H9 (cell line): Measurements from ENCODE around the gene DYDC1. TPM values are rescaled to one million over a fixed set of nuclear protein-coding genes. Genes with fewer than 3 reads are reported as not detected.

Source experiments
- DNase-seq: peaks from one replicate; pipeline ENCODE4 v3.0.0-alpha.2; 2017
- H2AFZ ChIP-seq: one replicate; pipeline ENCODE4 v1.6.1; 2013; ENCODE audit warnings: mild to moderate bottlenecking, low read length, control low read depth, moderate library complexity
- H2AK5ac ChIP-seq: 2 replicates; pipeline ENCODE4 v1.6.1; 2013; ENCODE audit warnings: low read length, control low read depth, mixed read lengths; ENCODE audit not compliant: insufficient read length
- H2BK120ac ChIP-seq: one replicate; pipeline ENCODE4 v1.6.1; 2013; ENCODE audit warnings: low read depth, mild to moderate bottlenecking, low read length, control low read depth, inconsistent platforms; ENCODE audit not compliant: poor library complexity, severe bottlenecking
- H2BK12ac ChIP-seq: 2 replicates; pipeline ENCODE4 v1.6.1; 2013; ENCODE audit warnings: low read length, control low read depth, mixed read lengths, low read depth; ENCODE audit not compliant: insufficient read length
- H2BK15ac ChIP-seq: 2 replicates; pipeline ENCODE4 v1.6.1; 2013; ENCODE audit warnings: low read depth, low read length, control low read depth
- H2BK20ac ChIP-seq: one replicate; pipeline ENCODE4 v1.6.1; 2013; ENCODE audit warnings: low read depth, mild to moderate bottlenecking, low read length, control low read depth, inconsistent platforms; ENCODE audit not compliant: poor library complexity, severe bottlenecking
- H2BK5ac ChIP-seq: 2 replicates; pipeline ENCODE4 v1.6.1; 2013; ENCODE audit warnings: low read length, control low read depth, mixed read lengths; ENCODE audit not compliant: insufficient read length
- H3K14ac ChIP-seq: 2 replicates; pipeline ENCODE4 v1.6.1; 2013; ENCODE audit warnings: low read length, control low read depth; ENCODE audit not compliant: insufficient read depth
- H3K18ac ChIP-seq: 2 replicates; pipeline ENCODE4 v1.6.1; 2013; ENCODE audit warnings: low read depth, mild to moderate bottlenecking, mixed read lengths, low read length, control low read depth; ENCODE audit not compliant: insufficient read length
- H3K23ac ChIP-seq: 2 replicates; pipeline ENCODE4 v1.6.1; 2013; ENCODE audit warnings: low read length, control low read depth, mixed read lengths, low read depth; ENCODE audit not compliant: insufficient read length
- H3K23me2 ChIP-seq: 2 replicates; pipeline ENCODE4 v1.6.1; 2013; ENCODE audit warnings: low read depth, mild to moderate bottlenecking, mixed read lengths, low read length, control low read depth; ENCODE audit not compliant: insufficient read length, poor library complexity, severe bottlenecking
- H3K27ac ChIP-seq: 2 replicates; pipeline ENCODE4 v1.5.1; 2013; ENCODE audit warnings: low read length, control low read depth, mixed read lengths, low read depth; ENCODE audit not compliant: insufficient read length
- H3K27me3 ChIP-seq: 2 replicates; pipeline ENCODE4 v1.6.1; 2013; ENCODE audit warnings: low read length, control low read depth, inconsistent platforms; ENCODE audit not compliant: insufficient read depth
- H3K4ac ChIP-seq: 2 replicates; pipeline ENCODE4 v1.6.1; 2013; ENCODE audit warnings: low read depth, mild to moderate bottlenecking, control low read depth, inconsistent platforms, low read length, moderate library complexity
- H3K4me1 ChIP-seq: 2 replicates; pipeline ENCODE4 v1.6.1; 2013; ENCODE audit warnings: low read length, control low read depth, inconsistent platforms; ENCODE audit not compliant: insufficient read depth
- H3K4me2 ChIP-seq: 2 replicates; pipeline ENCODE4 v1.6.1; 2013; ENCODE audit warnings: low read length, control low read depth, mixed read lengths; ENCODE audit not compliant: insufficient read length, insufficient read depth
- H3K56ac ChIP-seq: 2 replicates; pipeline ENCODE4 v1.6.1; 2013; ENCODE audit warnings: low read depth, mild to moderate bottlenecking, mixed read lengths, low read length, control low read depth; ENCODE audit not compliant: insufficient read length
- H3K79me1 ChIP-seq: 2 replicates; pipeline ENCODE4 v1.6.1; 2013; ENCODE audit warnings: low read depth, mild to moderate bottlenecking, moderate library complexity, low read length, control low read depth, inconsistent platforms; ENCODE audit not compliant: insufficient read depth, poor library complexity, severe bottlenecking
- H3K79me2 ChIP-seq: 2 replicates; pipeline ENCODE4 v1.6.1; 2013; ENCODE audit warnings: low read length, control low read depth, inconsistent platforms; ENCODE audit not compliant: insufficient read depth
- H3K9ac ChIP-seq: 2 replicates; pipeline ENCODE4 v1.6.1; 2013; ENCODE audit warnings: low read length, control low read depth, mixed read lengths; ENCODE audit not compliant: insufficient read length; ENCODE audit errors: extremely low read depth
- H3K9me3 ChIP-seq: one replicate; pipeline ENCODE4 v1.6.1; 2013; ENCODE audit warnings: low read depth, low read length, inconsistent platforms; ENCODE audit not compliant: control insufficient read depth
- H3T11ph ChIP-seq: one replicate; pipeline ENCODE4 v1.6.1; 2013; ENCODE audit warnings: mild to moderate bottlenecking, low read length, control low read depth, inconsistent platforms
- H4K20me1 ChIP-seq: one replicate; pipeline ENCODE4 v1.6.1; 2013; ENCODE audit not compliant: control insufficient read depth, insufficient read length, insufficient read depth
- H4K5ac ChIP-seq: 2 replicates; pipeline ENCODE4 v1.6.1; 2013; ENCODE audit warnings: low read depth, mild to moderate bottlenecking, mixed read lengths, low read length, control low read depth; ENCODE audit not compliant: insufficient read length
- H4K8ac ChIP-seq: replicated peaks from 2 replicates; pipeline ENCODE4 v1.6.1; 2013; ENCODE audit warnings: low read length, control low read depth, mixed read lengths, low read depth; ENCODE audit not compliant: insufficient read length
- H4K91ac ChIP-seq: 2 replicates; pipeline ENCODE4 v1.6.1; 2013; ENCODE audit warnings: low read depth, mild to moderate bottlenecking, moderate library complexity, mixed read lengths, low read length, control low read depth; ENCODE audit not compliant: insufficient read length
- H3K27ac Mint-ChIP-seq, 3 experiments: 2 replicates in 2 of 3; 3 replicates in 1 of 3; pipeline ENCODE4 v1.8.0; 2020 to 2021; ENCODE audit warnings: mixed read lengths in 3 of 3, mild to moderate bottlenecking in 1 of 3, moderate library complexity in 1 of 3
- H3K27me3 Mint-ChIP-seq: 2 replicates; pipeline ENCODE4 v1.8.0; 2021; ENCODE audit warnings: low read depth, mild to moderate bottlenecking, moderate library complexity, mixed read lengths
- H3K36me3 Mint-ChIP-seq, 3 experiments: 2 replicates in 2 of 3; 3 replicates in 1 of 3; pipeline ENCODE4 v1.8.0; 2020 to 2021; ENCODE audit warnings: low read depth in 3 of 3, mixed read lengths in 3 of 3; ENCODE audit not compliant: insufficient read depth in 1 of 3
- H3K4me1 Mint-ChIP-seq, 2 experiments: 2 replicates each; pipeline ENCODE4 v1.8.0; 2020; ENCODE audit warnings: mixed read lengths in 2 of 2
- H3K4me3 Mint-ChIP-seq, 2 experiments: 2 replicates in 1 of 2; 3 replicates in 1 of 2; pipeline ENCODE4 v1.8.0; 2020 to 2021; ENCODE audit warnings: mild to moderate bottlenecking in 2 of 2, mixed read lengths in 2 of 2, moderate library complexity in 1 of 2
- H3K9me3 Mint-ChIP-seq, 2 experiments: 2 replicates in 1 of 2; 3 replicates in 1 of 2; pipeline ENCODE4 v1.8.0; 2020; ENCODE audit warnings: mild to moderate bottlenecking in 2 of 2, mixed read lengths in 2 of 2, moderate library complexity in 1 of 2
- WGBS: extraction: QIAGEN DNeasy Blood & Tissue Kit; methylation state at CpG from one replicate; pipeline ENCODE4 v1.1.7; 2013; ENCODE audit warnings: missing lambda C conversion rate, low lambda C conversion rate, mixed read lengths; ENCODE audit not compliant: insufficient read length; ENCODE audit errors: extremely low coverage; 5-methylcytosine and 5-hydroxymethylcytosine counted together
- total RNA-seq: library from RNA; stranded (reverse); gene quantifications from 2 replicates; pipeline ENCODE4 v1.2.1, GENCODE V29; 2021
- TF ChIP-seq, protein P1 (sequence below): fragments of 200-600 bp; sonication (generic); conservative IDR thresholded peaks from 3 replicates; pipeline ENCODE4 v1.8.0; 2021; ENCODE audit warnings: antibody characterized with exemption, mild to moderate bottlenecking

DYDC1 gene
- total RNA-seq, 1 experiment from 2014 or later = not detected

DNA sequence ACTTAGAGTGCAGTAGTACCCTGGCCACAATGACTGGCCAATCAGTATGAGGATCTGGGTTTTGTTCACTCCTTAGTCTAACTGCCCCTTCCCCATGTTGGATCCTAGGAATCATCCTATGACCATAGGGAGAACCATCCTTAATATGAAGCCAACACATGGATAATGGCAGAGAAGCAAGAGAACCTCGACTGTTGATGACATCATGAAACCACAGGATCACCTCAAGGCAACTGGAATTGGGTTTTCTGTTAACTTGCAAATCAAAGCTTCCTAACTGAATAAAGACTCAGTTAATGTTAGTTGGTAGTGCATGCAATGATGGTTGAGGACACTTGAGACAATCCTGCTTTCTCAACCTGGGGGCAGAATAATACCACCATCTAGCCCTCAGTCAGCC lies 48.5 kb upstream of the DYDC1 start:
- Histone ChIP-seq H3K23me2 (peaks cover 8% of the 10 kb centered on the region), H2BK12ac (no peak overlapping the region), H3K18ac (no peak overlapping the region), H4K8ac (no peak overlapping the region), H2BK15ac (no peak overlapping the region), H3K79me2 (no peaks in the 10 kb centered on the region), H2AK5ac (no peak overlapping the region), H3K4me1 (no peaks in the 10 kb centered on the region), H4K20me1 (no peaks in the 10 kb centered on the region), H4K91ac (no peak overlapping the region), H3K14ac (no peak overlapping the region), H2BK5ac (no peak overlapping the region), H3K9ac (no peak overlapping the region), H3K56ac (no peak overlapping the region), H2AFZ (no peak overlapping the region), H2BK20ac (no peak overlapping the region), H3K27me3 (peaks cover 4% of the 10 kb centered on the region; the same call in 1 of the 2 replicates), H3K4ac (no peak overlapping the region), H4K5ac (no peak overlapping the region), H3K27ac (no peak overlapping the region), H3K4me2 (no peak overlapping the region), H3T11ph (no peak overlapping the region), H2BK120ac (no peak overlapping the region), H3K79me1 (no peaks in the 10 kb centered on the region), H3K9me3 (no peaks in the 10 kb centered on the region), H3K23ac (no peak overlapping the region)
- Mint-ChIP-seq H3K4me1 (peaks cover 19 to 27% of the 10 kb centered on the region in 2 experiments), H3K27me3 (peaks cover 31% of the 10 kb centered on the region), H3K36me3 (peaks cover 0 to 2% (median 0%) of the 10 kb centered on the region in 3 experiments; a peak in 2 of 7 replicates), H3K9me3 (no peaks in the 10 kb centered on the region), H3K4me3 (no peak overlapping the region), H3K27ac (no peak overlapping the region)
- no CpG with 5 or more reads among the region's 1 CpG for WGBS
- no peak for DNase-seq
- TF ChIP-seq, protein P1, sequence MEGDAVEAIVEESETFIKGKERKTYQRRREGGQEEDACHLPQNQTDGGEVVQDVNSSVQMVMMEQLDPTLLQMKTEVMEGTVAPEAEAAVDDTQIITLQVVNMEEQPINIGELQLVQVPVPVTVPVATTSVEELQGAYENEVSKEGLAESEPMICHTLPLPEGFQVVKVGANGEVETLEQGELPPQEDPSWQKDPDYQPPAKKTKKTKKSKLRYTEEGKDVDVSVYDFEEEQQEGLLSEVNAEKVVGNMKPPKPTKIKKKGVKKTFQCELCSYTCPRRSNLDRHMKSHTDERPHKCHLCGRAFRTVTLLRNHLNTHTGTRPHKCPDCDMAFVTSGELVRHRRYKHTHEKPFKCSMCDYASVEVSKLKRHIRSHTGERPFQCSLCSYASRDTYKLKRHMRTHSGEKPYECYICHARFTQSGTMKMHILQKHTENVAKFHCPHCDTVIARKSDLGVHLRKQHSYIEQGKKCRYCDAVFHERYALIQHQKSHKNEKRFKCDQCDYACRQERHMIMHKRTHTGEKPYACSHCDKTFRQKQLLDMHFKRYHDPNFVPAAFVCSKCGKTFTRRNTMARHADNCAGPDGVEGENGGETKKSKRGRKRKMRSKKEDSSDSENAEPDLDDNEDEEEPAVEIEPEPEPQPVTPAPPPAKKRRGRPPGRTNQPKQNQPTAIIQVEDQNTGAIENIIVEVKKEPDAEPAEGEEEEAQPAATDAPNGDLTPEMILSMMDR = no peak
